K562 (cell line): ENCODE data around the gene MCC. TPM values are rescaled to one million over a fixed set of nuclear protein-coding genes. Genes with fewer than 3 reads are reported as not detected.

Source experiments
- KAT8 ChIP-seq: fragments of 450-650 bp; IDR thresholded peaks from 2 replicates; pipeline ENCODE4 v1.6.1; 2016; ENCODE audit warnings: low read depth, mild to moderate bottlenecking
- MECOM ChIP-seq: fragments of 250-450 bp; sonication (Bioruptor Pico); IDR thresholded peaks from 2 replicates; pipeline ENCODE4 v1.8.0; 2022; ENCODE audit warnings: inconsistent platforms
- MLX ChIP-seq, 2 experiments: fragments of 450-650 bp in 1 of 2; sonication (generic) in 1 of 2; formaldehyde crosslinking; conservative IDR thresholded peaks; 2 replicates each; pipeline versions ENCODE4 v1.4.0 to v1.8.1; 2020 to 2022; ENCODE audit warnings: mild to moderate bottlenecking in 1 of 2, missing genetic modification reagents in 1 of 2
- NCOA1 ChIP-seq: fragments of 450-650 bp; IDR thresholded peaks from 2 replicates; pipeline ENCODE4 v1.6.1; 2016; ENCODE audit warnings: low read depth
- ZBTB33 ChIP-seq: sonication (generic); formaldehyde crosslinking; IDR thresholded peaks from 2 replicates; pipeline ENCODE4 v1.8.1; 2023; ENCODE audit warnings: mild to moderate bottlenecking, missing genetic modification reagents
- ZBTB43 ChIP-seq: sonication (generic); formaldehyde crosslinking; IDR thresholded peaks from 2 replicates; pipeline ENCODE4 v1.8.0; 2023; ENCODE audit warnings: mild to moderate bottlenecking, missing genetic modification reagents
- ZFPM2 ChIP-seq: fragments of 250-450 bp; sonication (Bioruptor Pico); IDR thresholded peaks from 2 replicates; pipeline ENCODE4 v1.5.1; 2022; ENCODE audit warnings: mild to moderate bottlenecking
- polyA plus RNA-seq, 8 experiments: library from polyadenylated mRNA; depleted of rRNA in 4 of 8; stranded (reverse) in 5 of 8; unstranded in 3 of 8; fragments of >200 nt; fragmentation: Nextera tagmentation in 2 of 8; fragmentation: Illumina TruSeq in 1 of 8; extraction: Ambion mirVana in 2 of 8; extraction: Trizol in 1 of 8; gene quantifications; 2 replicates each; pipeline versions ENCODE4 v1.2.1 to v1.2.3, GENCODE V29; 2011 to 2014; ENCODE audit warnings: inconsistent platforms in 1 of 8, missing spikeins in 1 of 8
- total RNA-seq, 7 experiments: library from RNA; depleted of rRNA in 6 of 7; stranded (reverse); fragments of >200 nt in 6 of 7; fragmentation: Illumina TruSeq in 2 of 7; extraction: Trizol in 2 of 7; gene quantifications; 2 replicates each; pipeline versions ENCODE4 v1.2.1 to v1.2.3, GENCODE V29; 2011 to 2021; ENCODE audit warnings: low replicate concordance in 1 of 7
- TF ChIP-seq, protein P1 (sequence below): fragments of 250-450 bp; sonication (Bioruptor Pico); IDR thresholded peaks from 2 replicates; pipeline ENCODE4 v1.5.0; 2020; ENCODE audit warnings: mild to moderate bottlenecking, borderline replicate concordance
- TF ChIP-seq, protein P2 (sequence below), 2 experiments: IDR thresholded peaks; 2 replicates each; pipeline ENCODE4 v1.6.1; 2011; ENCODE audit warnings: borderline replicate concordance in 1 of 2, control low read depth in 1 of 2, low read depth in 1 of 2, low read length in 1 of 2, mild to moderate bottlenecking in 1 of 2, mixed read lengths in 1 of 2, moderate library complexity in 1 of 2; ENCODE audit not compliant: insufficient read depth in 1 of 2, insufficient read length in 1 of 2, poor library complexity in 1 of 2, severe bottlenecking in 1 of 2; ENCODE audit errors: extremely low read depth in 1 of 2

The MCC gene
- total and polyA plus RNA-seq, 9 of the 15 experiments (the other 6 are each of a cell fraction or from before 2014, with no cell fraction given) = 0.04 to 0.24 (median 0.06) TPM; not detected in 1

DNA sequence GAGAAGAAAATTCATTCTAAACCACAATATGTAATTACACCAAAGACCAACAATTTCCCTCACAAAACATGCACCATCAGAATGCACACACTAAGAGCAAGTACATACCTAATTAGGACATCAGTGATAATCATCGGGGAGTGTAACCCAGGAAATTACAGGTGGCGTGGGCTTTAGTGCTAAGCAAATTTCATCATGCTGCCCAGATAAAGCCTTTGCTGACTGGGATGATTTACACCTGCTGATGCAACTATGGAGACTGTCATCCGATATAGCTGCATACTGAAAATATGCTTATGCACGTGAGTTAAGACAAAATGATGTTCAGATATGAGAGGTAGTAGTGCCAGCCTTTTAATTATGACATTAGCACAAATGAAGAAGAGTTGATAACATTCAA lies 388.4 kb downstream of the MCC start (continued):
- TF ChIP-seq, protein P1, sequence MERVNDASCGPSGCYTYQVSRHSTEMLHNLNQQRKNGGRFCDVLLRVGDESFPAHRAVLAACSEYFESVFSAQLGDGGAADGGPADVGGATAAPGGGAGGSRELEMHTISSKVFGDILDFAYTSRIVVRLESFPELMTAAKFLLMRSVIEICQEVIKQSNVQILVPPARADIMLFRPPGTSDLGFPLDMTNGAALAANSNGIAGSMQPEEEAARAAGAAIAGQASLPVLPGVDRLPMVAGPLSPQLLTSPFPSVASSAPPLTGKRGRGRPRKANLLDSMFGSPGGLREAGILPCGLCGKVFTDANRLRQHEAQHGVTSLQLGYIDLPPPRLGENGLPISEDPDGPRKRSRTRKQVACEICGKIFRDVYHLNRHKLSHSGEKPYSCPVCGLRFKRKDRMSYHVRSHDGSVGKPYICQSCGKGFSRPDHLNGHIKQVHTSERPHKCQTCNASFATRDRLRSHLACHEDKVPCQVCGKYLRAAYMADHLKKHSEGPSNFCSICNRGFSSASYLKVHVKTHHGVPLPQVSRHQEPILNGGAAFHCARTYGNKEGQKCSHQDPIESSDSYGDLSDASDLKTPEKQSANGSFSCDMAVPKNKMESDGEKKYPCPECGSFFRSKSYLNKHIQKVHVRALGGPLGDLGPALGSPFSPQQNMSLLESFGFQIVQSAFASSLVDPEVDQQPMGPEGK (CRISPR knock-in tag) = no peak
- no peak for TF ChIP-seq NCOA1
- TF ChIP-seq, protein P2, sequence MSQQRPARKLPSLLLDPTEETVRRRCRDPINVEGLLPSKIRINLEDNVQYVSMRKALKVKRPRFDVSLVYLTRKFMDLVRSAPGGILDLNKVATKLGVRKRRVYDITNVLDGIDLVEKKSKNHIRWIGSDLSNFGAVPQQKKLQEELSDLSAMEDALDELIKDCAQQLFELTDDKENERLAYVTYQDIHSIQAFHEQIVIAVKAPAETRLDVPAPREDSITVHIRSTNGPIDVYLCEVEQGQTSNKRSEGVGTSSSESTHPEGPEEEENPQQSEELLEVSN (IDR thresholded peaks at IDR 0.05; ENCODE audit: borderline replicate concordance in 1 of 2, extremely low read depth in 1 of 2, insufficient read depth in 1 of 2, insufficient read length in 1 of 2, low read depth in 1 of 2, low read length in 1 of 2, poor library complexity in 1 of 2, severe bottlenecking in 1 of 2) = no peak
- no peak for TF ChIP-seq KAT8
- TF ChIP-seq ZBTB33 (CRISPR knock-in tag) = no peak
- no peak for TF ChIP-seq ZBTB43
- 0 out of 2 replicates have a peak, but pooled peaks have one; percentile 29 for TF ChIP-seq MECOM
- TF ChIP-seq ZFPM2 (CRISPR knock-in tag) = no peak
- TF ChIP-seq MLX (CRISPR knock-in tag; conservative IDR thresholded peaks at IDR 0.05) = no peak
